GM21737 (cell line): ENCODE measurements around the gene ADARB2.

Experiments used
- ATAC-seq: cut with Tn5 transposase; IDR thresholded peaks from one replicate; pipeline ENCODE4 v1.9.1; 2021; ENCODE audit warnings: mild to moderate bottlenecking, moderate library complexity; ENCODE audit not compliant: unreplicated experiment

ADARB2 gene

DNA sequence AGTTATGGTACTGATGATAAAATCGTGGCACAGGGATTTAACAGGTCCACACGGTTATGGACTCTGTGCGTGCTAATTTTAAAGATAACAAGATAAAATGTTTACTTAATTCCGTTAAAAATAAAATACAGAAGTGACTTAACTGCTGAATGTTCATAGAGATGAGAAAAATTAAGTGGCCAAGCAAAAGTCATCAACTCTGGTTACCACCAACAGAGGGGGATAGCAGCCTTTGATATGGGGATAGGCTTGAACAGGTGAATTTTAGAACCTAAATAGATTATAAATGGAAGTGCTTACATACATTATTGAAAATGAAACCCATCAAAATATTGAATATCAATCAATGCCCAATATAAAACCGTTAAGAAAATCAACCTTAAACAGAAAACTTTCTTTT lies 436.2 kb downstream of the ADARB2 start:
- no peak for ATAC-seq

DNA sequence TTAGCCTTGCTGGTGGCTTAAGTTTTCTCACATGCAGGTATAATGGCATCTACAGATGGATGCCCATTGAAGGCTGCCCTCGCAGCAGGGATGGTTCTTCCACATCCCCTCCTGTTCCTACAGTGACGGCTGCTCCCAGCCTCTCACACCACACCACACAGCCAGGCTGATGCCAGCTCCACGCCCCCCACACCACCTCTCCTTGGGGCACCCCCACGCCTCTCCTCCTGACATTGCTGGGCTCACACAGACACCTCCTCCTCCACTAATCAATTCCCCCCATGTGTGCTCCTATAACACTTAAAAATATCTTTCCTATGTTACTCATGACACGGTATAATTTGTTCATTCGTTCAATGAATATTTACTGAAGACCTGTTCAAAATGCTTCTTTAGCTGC lies 437.1 kb downstream of the ADARB2 start:
- no peak for ATAC-seq

DNA sequence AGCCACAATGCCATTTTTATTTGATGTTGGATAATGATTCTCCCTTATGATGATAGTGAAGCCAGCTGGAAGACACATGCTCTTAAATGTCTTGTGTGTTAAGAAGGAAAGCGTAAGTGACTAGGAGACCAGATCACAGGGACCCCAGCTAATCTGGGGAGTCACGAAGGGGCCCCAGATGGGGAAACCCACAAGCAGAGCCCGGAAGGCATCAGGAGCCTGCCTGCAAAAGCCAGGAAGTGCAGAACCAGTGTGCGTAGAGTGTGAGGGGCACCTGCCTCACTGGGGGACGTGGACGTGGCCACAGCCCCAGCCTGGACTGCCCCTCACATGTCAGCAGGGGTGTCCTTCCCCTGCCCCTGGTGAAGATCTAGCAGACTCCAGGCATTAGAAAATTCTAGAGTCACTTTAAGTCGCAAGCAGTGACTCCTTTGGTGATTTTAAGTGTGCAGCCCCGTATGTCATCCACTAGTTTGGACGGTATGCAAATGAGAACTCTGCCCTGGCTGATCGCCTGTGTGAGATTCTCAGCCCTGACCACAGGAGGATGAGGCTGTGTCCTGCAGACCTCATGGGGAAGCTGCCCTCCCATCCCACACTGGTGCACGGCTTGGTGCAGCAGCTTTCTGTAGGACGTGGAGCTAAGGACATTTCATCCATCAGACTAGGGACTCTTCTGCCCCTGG lies 438.1 kb downstream of the ADARB2 start:
- no peak for ATAC-seq

DNA sequence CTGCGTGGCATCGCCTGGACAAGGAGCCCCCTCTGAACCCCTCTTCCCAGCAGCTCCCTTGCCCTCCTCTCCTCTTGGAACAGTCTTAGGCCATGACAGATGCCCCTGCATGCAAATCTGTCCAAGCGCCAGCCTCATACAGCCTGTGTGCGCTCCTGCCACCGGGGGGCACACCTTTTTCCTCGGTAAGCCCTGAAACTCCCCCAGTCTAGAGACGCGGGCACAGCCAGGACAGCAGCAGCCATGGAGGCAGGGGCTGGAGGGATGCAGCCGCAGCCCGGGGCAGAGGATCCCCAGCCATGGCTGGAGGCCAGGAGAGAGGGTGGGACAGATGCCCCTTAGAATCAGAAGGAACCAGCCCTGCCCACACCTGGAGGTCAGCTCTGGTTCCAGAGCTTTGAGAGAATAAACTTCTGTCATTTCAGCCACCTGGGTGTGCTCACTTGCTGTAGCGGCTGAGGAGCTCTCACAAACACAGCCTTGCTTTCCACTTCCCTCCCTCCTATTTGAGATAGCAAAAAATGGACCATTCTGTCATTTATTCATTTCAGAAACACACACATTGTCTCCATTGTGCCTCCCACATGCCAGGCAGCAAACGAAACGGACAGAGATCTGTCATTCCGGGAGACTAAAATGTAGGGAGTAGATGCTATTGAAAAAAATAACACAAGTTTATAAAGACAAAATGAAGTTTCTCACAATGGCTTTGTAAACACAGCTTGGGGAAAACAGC lies 439.6 kb downstream of the ADARB2 start:
- no peak for ATAC-seq

DNA sequence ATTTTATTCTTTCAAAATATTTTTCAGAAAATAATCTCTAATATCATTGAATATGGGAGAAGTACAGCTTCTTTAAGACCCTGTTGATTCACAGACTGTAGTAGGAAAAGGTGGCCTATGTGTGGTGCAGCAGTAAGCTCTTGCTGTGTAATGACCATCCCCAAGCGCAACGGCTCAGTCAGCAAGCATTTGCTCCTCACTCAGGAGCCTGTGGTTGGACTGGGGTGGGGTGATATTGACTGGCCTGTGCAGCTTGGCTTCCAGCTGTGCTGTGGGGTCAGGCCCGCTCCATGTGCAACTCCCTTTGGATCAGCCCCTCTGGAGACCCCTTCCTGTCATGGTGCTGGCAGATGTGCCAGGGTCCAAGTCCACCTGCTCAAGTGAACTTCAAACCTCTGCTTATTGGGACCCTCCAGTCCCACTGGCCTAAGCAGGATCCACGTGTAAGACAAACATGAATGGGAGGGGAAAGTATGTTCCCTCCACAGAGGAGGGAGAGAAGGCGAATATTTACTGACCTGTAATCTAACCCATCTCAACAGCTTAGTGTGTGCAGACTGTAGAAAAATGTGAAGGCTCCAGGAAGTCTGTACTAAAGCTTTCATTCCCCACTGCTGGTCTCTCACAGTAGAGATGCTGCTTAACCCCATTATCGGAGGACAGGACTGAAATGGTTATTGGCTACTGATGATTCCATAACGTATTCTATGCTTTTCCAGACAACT lies 441.4 kb downstream of the ADARB2 start:
- no peak for ATAC-seq

DNA sequence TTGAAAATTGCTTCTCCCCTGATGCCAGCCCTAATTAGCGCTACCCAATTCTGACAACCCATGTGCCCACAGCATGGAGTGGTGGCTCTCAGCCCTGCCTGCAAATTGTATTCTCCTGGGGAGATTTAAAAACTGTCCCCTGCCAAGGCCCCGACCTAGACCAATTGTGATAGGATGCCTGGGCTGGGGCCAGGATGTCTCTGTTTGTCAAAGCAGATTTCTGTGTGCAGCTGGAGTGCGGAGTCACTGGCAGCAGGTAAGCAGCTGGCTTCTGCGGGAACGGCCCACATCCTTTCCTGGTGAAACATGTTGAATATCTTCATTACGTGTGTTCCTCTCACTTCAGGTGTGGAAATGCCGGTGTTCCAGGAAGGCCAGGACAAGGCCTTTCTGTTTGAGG lies 442.6 kb downstream of the ADARB2 start:
- no peak for ATAC-seq

DNA sequence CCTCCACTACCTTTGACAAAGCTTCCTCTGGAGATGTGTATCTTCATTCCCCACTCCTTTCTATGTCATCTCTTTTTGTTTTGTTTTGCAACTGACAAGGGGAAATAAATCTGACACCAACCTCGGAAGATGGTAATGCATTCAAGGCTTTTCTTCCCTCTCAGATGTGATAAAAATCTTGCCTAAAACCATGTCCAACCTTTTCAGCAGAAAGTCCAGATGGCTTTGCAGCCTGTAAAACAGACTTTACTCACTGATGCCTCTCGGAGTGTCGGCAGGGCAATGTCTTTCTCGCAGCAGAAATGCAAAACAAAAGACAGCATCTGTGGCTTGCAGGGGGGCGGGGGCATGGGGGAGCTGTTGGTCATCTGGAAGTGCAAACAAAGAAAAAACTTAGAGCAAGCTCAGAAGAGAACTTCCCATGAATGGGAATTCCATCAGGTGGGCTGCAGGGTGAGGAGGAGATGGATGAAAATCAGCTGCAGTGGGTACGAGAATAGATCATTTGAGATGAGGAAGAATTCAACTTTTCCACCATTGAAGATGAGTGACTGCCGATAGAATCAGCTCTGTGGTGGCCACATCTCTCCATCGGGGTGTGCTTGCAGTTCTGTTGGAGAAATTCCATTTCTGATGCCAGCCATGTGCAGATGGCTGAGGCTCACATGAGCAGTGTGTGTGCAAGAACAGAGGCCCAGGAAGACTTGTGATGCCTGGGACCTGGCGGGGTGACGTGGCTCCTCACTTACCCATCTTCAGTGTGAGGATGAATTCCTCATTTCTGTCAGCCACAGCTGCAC lies 443.5 kb downstream of the ADARB2 start:
- no peak for ATAC-seq

DNA sequence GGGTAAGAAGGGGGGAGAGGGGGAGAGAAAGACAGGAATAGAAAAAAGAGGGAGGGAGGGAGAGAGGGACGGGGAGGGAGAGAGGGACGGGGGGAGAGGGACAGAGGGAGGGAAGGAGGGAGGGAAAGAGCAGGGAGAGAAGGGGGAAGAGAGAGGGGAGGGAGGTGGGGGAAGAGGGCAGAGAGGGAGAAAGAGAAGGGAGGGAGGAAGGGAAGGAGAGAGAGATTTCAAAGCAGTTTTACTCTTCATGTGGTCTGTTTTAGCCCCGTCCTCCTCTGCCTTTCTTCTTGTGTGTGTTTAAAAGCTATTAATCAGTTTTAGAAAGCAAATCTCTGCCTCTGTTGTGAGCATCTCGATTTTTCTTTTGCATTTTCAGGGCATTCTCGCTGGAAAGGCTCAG lies 444.2 kb downstream of the ADARB2 start:
- ATAC-seq: no peak

DNA sequence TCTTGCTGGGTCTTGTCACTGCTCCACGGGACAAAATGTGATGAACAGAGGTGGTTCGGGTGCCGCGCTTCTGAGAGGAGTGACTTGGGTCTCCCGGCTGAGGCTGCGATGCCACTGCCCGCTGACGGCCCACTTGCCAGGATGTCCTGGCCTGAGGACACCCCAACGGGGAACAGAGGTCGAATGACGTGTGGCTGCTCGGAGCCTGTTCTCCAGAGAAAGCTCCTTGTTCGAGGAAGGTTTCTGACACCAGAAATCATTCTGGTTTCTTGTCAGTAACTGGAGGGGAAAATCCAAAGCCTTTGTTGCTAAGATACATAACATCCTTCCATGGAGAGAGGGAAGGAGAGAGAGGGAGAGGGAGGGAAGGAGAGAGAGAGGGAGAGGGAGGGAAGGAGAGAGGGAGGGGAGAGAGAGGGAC lies 444.7 kb downstream of the ADARB2 start:
- no peak for ATAC-seq

DNA sequence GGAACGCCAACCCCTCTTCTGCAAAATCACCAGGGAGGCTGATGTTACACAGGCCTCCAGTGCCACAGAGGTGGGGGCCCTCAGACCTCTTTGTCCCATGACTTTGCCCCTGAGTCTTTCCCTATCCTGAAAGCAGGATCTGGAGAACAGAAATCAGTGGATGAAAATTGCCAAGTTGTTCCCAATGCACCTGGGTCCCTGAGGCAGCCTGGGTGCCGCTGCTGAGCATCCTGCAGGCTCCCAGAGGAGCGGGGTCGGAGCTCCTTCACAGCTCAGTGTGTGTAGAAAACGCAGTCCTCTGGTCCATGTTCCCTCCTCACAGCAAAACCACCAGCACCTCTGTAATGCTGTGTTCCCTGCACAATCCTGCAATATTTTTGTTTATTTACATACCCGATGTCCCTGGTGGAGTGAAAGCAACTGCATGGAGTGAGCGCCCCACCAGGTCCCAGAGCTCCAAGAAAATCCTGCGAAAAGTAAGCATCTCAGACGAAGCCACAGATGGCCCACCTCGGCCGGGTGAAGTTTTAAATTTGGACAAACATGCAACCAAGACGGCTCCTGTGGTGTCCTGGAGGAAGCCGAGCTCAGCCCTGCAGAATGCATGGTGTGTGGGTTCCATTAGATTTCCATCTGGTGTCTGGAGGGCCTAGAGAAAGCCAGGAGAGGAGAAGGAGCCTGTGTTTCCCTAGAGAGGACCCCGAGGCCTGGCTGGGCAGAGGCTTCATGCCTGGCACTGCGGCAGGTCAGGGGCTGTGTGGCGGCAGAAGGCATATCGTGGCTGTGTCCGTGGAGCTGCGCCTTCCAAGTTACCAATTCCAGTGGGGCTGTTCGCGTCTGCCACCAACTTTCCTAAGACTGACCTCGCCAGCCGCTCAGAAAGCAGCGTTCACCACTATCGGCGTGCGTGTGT lies 445.9 kb downstream of the ADARB2 start:
- no peak for ATAC-seq

DNA sequence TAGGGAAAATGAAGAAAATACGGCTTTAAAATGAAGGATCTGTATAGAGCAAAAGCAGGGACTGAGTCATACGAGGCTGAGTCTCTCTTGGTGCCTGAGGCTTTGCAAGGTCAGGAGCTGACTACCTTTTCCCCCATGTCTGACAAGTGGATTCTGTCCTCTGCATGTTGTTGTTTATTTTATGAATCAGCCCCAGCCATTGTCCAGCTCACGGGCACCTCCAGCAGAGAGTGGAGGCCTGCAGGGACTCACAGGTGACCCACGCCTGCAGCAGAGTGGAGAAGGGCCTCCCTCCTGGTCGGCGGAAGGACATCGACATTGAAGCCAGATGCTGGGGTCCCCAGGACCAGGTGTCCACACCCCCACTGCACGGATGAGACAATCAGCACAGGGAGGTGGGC lies 447.3 kb downstream of the ADARB2 start:
- no peak for ATAC-seq

DNA sequence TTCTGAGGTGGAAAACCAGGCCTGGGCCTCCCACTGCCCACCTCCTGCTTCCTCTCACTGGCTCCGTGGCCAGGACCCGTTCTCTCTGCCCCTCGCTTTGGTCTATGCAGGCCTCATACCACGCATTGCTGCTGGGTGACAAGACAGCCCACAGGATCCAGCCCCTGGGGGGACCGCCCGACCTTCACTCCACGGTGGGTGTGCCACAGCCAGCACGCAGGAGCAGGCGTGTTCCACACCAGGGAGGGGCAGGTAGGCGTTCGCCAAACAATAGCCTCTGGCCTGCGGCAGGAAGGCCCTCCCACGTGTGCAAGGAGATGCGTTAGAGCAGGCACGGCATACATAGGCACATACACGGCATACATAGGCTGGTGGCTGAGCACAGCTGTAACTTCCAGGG lies 447.7 kb downstream of the ADARB2 start:
- no peak for ATAC-seq

DNA sequence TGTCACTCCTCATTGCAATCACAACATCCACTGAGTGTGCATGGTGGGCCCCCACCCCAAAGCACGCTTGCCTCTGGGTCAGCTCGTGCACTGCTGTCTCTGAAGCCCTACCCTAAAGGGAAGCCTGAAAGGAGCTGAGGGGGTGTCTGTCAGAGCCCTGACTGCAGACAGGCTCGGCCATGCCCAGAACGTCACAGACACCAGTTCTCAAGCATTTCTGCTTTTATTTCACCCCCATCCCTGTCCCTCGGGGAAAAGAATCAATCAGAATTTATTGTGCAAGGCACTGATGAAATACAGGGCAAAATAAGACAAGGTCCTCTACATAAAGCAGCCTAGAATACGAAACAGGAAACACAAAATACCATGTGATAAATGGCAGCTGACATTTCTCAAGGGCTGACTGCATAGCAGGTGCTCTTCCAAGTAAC lies 449.3 kb downstream of the ADARB2 start:
- ATAC-seq: no peak

DNA sequence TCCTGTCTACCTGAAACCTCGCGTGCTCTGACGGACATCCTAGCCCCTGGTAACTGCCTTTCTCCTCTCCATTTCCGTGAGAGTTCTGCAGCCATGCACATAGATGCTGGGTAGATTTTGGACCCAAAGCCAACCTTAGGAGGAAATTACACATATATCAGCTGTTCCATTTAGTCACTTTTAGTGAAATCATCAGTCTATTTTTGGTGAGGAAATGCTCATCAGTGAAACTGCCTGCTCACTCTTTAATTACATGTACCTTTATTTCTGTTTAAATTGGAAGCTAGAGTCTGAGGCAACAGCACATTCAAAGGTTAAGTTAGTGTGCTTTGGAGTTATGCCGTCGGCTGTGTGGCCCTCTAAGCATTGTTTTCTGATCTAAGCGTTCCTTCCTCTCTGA lies 449.8 kb downstream of the ADARB2 start:
- no peak for ATAC-seq

DNA sequence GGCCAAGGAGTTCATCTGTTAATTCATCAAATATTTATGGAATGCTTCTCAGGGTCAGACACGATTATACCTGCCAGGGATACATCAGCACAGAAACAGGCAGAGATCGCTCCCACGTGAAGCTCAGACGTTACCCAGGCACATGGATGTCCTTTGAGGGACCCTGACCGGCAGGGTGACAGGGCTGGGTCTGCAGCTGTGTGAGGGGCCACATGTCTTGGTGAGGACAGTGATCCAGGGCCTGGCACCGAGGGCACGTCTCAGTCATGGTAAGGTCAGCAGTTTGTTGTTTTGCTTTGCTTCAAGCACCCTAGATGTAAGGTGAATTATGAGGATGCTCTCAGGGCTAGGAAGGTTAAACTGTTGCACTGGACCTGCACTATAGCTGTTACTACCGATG lies 453.2 kb downstream of the ADARB2 start:
- no peak for ATAC-seq

DNA sequence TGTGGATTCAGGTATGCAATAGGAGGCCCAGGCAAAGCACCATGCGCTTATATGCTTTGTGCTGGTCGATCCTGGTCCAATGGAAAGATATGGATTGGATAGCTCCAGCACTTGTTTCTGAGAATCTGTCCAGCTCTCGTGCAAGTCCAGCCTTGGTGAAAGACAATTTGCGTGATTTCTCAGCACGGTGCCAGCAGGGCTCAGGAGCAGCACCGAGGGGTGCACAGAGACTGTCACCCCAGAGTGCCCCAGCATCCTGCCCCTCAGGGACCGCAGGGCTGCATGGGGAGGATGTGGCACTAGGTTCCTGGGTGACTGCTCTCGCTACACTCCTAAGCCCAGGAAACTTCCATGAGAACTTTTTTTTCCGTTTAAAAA lies 455.9 kb downstream of the ADARB2 start:
- no peak for ATAC-seq

DNA sequence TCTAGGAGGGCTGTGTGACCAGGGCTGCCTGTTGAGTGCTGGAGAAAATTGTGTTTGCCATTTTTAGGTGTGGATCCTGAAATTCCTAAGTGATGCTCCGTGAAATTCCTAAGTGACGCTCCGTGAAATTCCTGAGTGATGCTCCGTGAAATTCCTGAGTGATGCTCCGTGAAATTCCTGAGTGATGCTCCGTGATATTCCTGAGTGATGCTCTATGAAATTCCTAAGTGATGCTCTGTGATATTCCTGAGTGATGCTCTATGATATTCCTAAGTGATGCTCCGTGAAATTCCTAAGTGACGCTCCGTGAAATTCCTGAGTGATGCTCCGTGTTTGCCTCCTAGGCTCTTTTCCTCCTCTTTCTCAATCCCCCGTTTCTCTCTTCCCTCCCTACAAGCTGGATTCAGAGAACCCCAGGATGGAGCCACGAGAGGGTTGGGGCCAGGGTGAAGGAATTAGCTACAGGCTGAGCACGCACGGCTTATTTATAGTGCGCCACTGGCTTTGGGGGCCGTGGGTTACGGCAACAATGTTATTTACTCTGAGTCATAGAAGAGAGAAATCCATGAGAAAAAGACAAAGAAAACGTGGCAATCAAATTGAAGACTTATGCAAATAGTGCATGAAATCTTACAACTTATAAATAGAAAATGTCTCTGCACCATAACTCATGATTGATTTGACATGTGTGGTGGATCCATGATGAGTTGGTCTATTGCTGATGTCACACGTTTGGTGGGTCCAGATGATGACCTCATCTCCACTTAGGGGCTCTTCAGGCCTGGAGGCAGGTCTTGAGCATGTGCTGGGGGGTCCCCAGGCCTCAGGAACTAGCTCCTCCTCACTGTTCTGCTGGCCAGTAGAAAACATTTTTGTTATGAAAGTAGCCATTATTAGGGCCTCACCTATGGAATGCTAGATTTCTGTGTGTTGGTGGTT lies 456.6 kb downstream of the ADARB2 start:
- ATAC-seq: no peak

DNA sequence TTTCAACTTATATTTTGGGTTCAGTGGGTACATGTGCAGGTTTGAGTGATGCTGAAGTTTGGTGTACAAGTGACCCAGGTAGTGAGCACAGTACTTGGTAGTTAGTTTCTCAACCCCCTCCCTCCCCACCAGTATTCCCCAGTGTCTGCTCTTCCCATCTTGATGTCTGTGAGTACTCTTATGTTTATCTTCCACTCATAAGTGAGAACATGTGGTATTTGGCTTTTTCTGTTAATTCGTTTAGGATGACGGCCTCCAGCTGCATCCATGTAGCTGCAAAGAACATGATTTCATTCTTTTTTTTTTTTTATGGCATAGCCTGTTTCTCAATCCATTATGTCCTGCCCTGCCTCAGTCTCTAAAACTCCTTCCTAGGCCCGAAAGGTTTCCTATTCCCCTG lies 459.0 kb downstream of the ADARB2 start:
- no peak for ATAC-seq
